GM12878 (cell line): ENCODE measurements around the gene NAT8L. TPM values are rescaled to one million over a fixed set of nuclear protein-coding genes. Genes with fewer than 3 reads are reported as not detected.

ENCODE experiments used
- ATAC-seq: fragments of 200-7000 bp; cut with Tn5 transposase; 3 replicates; pipeline ENCODE4 v1.9.1; 2020; ENCODE audit warnings: mild to moderate bottlenecking, moderate library complexity
- BruUV-seq: library from RNA; stranded (reverse); fragments of 400-500 nt; replicated peaks from 2 replicates; lab custom pipeline; 2021; lab: Mats Ljungman, UMichigan
- CTCF ChIA-PET: fragments of 300-600 bp; sonication (Branson Sonifier 250); formaldehyde crosslinking; extraction: SDS; loops from one replicate; lab custom pipeline; 2021; ENCODE audit warnings: inconsistent platforms; lab: Yijun Ruan, JAX
- POLR2A ChIA-PET: fragments of 350-600 bp; formaldehyde crosslinking; extraction: SDS; loops from one replicate; lab custom pipeline; 2021; ENCODE audit warnings: inconsistent platforms; lab: Charles Lee
- RAD21 ChIA-PET: fragments of 300-600 bp; sonication (Branson Sonifier 250); formaldehyde crosslinking; loops from one replicate; lab custom pipeline; 2023; ENCODE audit warnings: antibody characterized with exemption; ENCODE audit not compliant: unreplicated experiment; lab: Charles Lee
- SMC1A ChIA-PET: fragments of 300-600 bp; sonication (Branson Sonifier 250); formaldehyde crosslinking; loops from one replicate; lab custom pipeline; 2023; ENCODE audit not compliant: unreplicated experiment, uncharacterized antibody; lab: Charles Lee
- DNase-seq: peaks from one replicate; pipeline ENCODE4 v3.0.0-alpha.2; 2011; ENCODE audit warnings: low read depth, low spot score
- FAIRE-seq: peaks from 3 replicates; lab custom pipeline; 2011; peaks lifted over from hg19 to GRCh38; lab: Jason Lieb, UNC
- H2AFZ ChIP-seq: 2 replicates; pipeline ENCODE4 v1.6.0; 2011; ENCODE audit warnings: low read depth, low read length, control low read depth; ENCODE audit not compliant: control insufficient read depth
- H3K27ac ChIP-seq: 2 replicates; pipeline ENCODE4 v1.5.1; 2011; ENCODE audit warnings: control low read depth; ENCODE audit not compliant: control insufficient read depth, insufficient read depth
- H3K27me3 ChIP-seq, 2 experiments: replicated peaks in 1 of 2; 2 replicates each; pipeline versions ENCODE4 v1.6.0 to v1.6.1; 2011; ENCODE audit warnings: low read length in 1 of 2; ENCODE audit not compliant: control insufficient read depth in 2 of 2, insufficient read depth in 2 of 2
- H3K36me3 ChIP-seq, 2 experiments: 2 replicates each; pipeline ENCODE4 v1.5.1; 2011; ENCODE audit warnings: low read length in 1 of 2; ENCODE audit not compliant: control insufficient read depth in 2 of 2, insufficient read depth in 2 of 2
- H3K4me1 ChIP-seq: 2 replicates; pipeline ENCODE4 v1.6.1; 2011; ENCODE audit warnings: mild to moderate bottlenecking, low read length, moderate library complexity, mixed read lengths; ENCODE audit not compliant: control insufficient read depth, insufficient read depth
- H3K4me2 ChIP-seq: 2 replicates; pipeline ENCODE4 v1.6.0; 2011; ENCODE audit warnings: control low read depth; ENCODE audit not compliant: control insufficient read depth, insufficient read depth
- H3K4me3 ChIP-seq: fragments of 200-600 bp; sonication (generic); 2 replicates; pipeline ENCODE4 v1.5.1; 2016
- H3K79me2 ChIP-seq: 2 replicates; pipeline ENCODE4 v1.6.0; 2011; ENCODE audit warnings: low read length; ENCODE audit not compliant: control insufficient read depth, insufficient read depth
- H3K9ac ChIP-seq: 2 replicates; pipeline ENCODE4 v1.8.0; 2011; ENCODE audit warnings: low read length, control low read depth, mixed read lengths; ENCODE audit not compliant: control insufficient read depth, insufficient read depth
- H3K9me3 ChIP-seq: replicated peaks from 3 replicates; pipeline ENCODE4 v1.5.1; 2011; ENCODE audit warnings: mild to moderate bottlenecking, low read length; ENCODE audit not compliant: control insufficient read depth, insufficient read depth
- H4K20me1 ChIP-seq: 2 replicates; pipeline ENCODE4 v1.6.0; 2011; ENCODE audit not compliant: control insufficient read depth, insufficient read depth
- BHLHE40 ChIP-seq, 2 experiments: fragments of 450-650 bp in 1 of 2; IDR thresholded peaks; 2 replicates each; pipeline ENCODE4 v1.6.1; 2011 to 2017; ENCODE audit warnings: low read depth in 2 of 2, borderline replicate concordance in 1 of 2, improper control_type of control experiment in 1 of 2, low read length in 1 of 2, mild to moderate bottlenecking in 1 of 2
- CEBPB ChIP-seq, 2 experiments: fragments of 150-350 bp in 1 of 2; IDR thresholded peaks; 2 replicates each; pipeline ENCODE4 v1.6.1; 2012 to 2014; ENCODE audit warnings: low read depth in 2 of 2, low read length in 2 of 2, borderline replicate concordance in 1 of 2, inconsistent platforms in 1 of 2
- CREM ChIP-seq: IDR thresholded peaks from 2 replicates; pipeline ENCODE4 v1.6.1; 2014; ENCODE audit warnings: antibody characterized with exemption, low read depth
- EGR1 ChIP-seq, 2 experiments: IDR thresholded peaks; 1 replicate in 1 of 2; 2 replicates in 1 of 2; pipeline ENCODE4 v1.6.1; 2011 to 2012; ENCODE audit warnings: low read depth in 2 of 2, low read length in 2 of 2, borderline replicate concordance in 1 of 2, mild to moderate bottlenecking in 1 of 2, moderate library complexity in 1 of 2
- ESRRA ChIP-seq: IDR thresholded peaks from 2 replicates; pipeline ENCODE4 v1.6.1; 2012; ENCODE audit warnings: mild to moderate bottlenecking, low read length, improper control_type of control experiment
- ETV6 ChIP-seq, 2 experiments: fragments of 450-650 bp in 1 of 2; IDR thresholded peaks in 1 of 2; conservative IDR thresholded peaks in 1 of 2; 2 replicates each; pipeline ENCODE4 v1.6.1; 2014; ENCODE audit warnings: antibody characterized with exemption in 1 of 2, borderline replicate concordance in 1 of 2, low read depth in 1 of 2, mild to moderate bottlenecking in 1 of 2, moderate library complexity in 1 of 2
- FOS ChIP-seq: IDR thresholded peaks from 3 replicates; pipeline ENCODE4 v1.6.1; 2011; ENCODE audit warnings: borderline replicate concordance; ENCODE audit not compliant: insufficient read length; ENCODE audit errors: extremely low read depth
- FOXM1 ChIP-seq: IDR thresholded peaks from 2 replicates; pipeline ENCODE4 v1.6.1; 2012; ENCODE audit warnings: low read depth, mild to moderate bottlenecking, inconsistent platforms, low read length, moderate library complexity
- GABPA ChIP-seq: IDR thresholded peaks from 2 replicates; pipeline ENCODE4 v1.6.1; 2014; ENCODE audit warnings: antibody characterized with exemption, low read depth, mild to moderate bottlenecking, inconsistent platforms
- HCFC1 ChIP-seq: fragments of 150-350 bp; IDR thresholded peaks from 2 replicates; pipeline ENCODE4 v1.6.1; 2014; ENCODE audit warnings: low read length
- NFYA ChIP-seq: IDR thresholded peaks from 2 replicates; pipeline ENCODE4 v1.6.1; 2011; ENCODE audit warnings: low read depth, mild to moderate bottlenecking, low read length, improper control_type of control experiment, borderline replicate concordance
- NR2C2 ChIP-seq: IDR thresholded peaks from 2 replicates; pipeline ENCODE4 v1.6.1; 2011; ENCODE audit warnings: borderline replicate concordance, low read depth; ENCODE audit not compliant: control insufficient read depth, insufficient read length
- NRF1 ChIP-seq: conservative IDR thresholded peaks from 2 replicates; pipeline ENCODE4 v1.6.1; 2011; ENCODE audit warnings: mild to moderate bottlenecking, low read depth, low read length, improper control_type of control experiment
- RELA ChIP-seq: fragments of 450-650 bp; IDR thresholded peaks from 2 replicates; pipeline ENCODE4 v1.8.0; 2014; ENCODE audit warnings: borderline replicate concordance; ENCODE audit not compliant: partially characterized antibody
- SMAD1 ChIP-seq: fragments of 450-650 bp; IDR thresholded peaks from 2 replicates; pipeline ENCODE4 v1.6.1; 2018; ENCODE audit warnings: mild to moderate bottlenecking, low read depth; ENCODE audit not compliant: partially characterized antibody
- SMARCA5 ChIP-seq: fragments of 450-650 bp; IDR thresholded peaks from 2 replicates; pipeline ENCODE4 v1.6.1; 2017; ENCODE audit warnings: mild to moderate bottlenecking
- SRF ChIP-seq, 2 experiments: IDR thresholded peaks; 2 replicates each; pipeline ENCODE4 v1.6.1; 2011; ENCODE audit warnings: low read depth in 2 of 2, low read length in 2 of 2, mild to moderate bottlenecking in 1 of 2, moderate library complexity in 1 of 2
- ZNF217 ChIP-seq: fragments of 450-650 bp; IDR thresholded peaks from 2 replicates; pipeline ENCODE4 v1.6.1; 2017; ENCODE audit warnings: antibody characterized with exemption, mild to moderate bottlenecking
- ZZZ3 ChIP-seq: IDR thresholded peaks from 2 replicates; pipeline ENCODE4 v1.6.1; 2011; ENCODE audit warnings: low read depth; ENCODE audit not compliant: control insufficient read depth, insufficient read length
- WGBS: methylation state at CpG from one replicate; pipeline ENCODE4 v1.1.6; 2016; ENCODE audit warnings: low lambda C conversion rate; ENCODE audit not compliant: insufficient replicate concordance, insufficient coverage; ENCODE audit errors: missing lambda C conversion rate; 5-methylcytosine and 5-hydroxymethylcytosine counted together
- in situ Hi-C: fragments of 300-500 bp; cut with MboI; formaldehyde crosslinking; loops from 9 replicates; pipeline ENCODE4 v1.14.3; 2018; ENCODE audit warnings: mixed read lengths
- intact Hi-C: fragments of 100-400 bp; cut with micrococcal nuclease; formaldehyde crosslinking; loops from one replicate; pipeline ENCODE4 v1.14.2; 2022; ENCODE audit not compliant: unreplicated experiment
- polyA plus RNA-seq, 11 experiments: library from polyadenylated mRNA; depleted of rRNA in 4 of 11; unstranded in 6 of 11; stranded (reverse) in 5 of 11; fragments of >200 nt; fragmentation: Nextera tagmentation in 4 of 11; fragmentation: Illumina TruSeq in 1 of 11; extraction: Ambion mirVana in 4 of 11; extraction: Trizol in 1 of 11; gene quantifications; 1 replicate in 1 of 11; 2 replicates in 10 of 11; pipeline versions ENCODE4 v1.2.1 to v1.2.3, GENCODE V29; 2011 to 2016; ENCODE audit warnings: inconsistent platforms in 2 of 11, missing spikeins in 2 of 11, low read depth in 1 of 11
- total RNA-seq, 4 experiments: library from RNA; depleted of rRNA in 3 of 4; stranded (reverse); fragments of >200 nt in 3 of 4; fragmentation: Illumina TruSeq in 1 of 4; extraction: Trizol in 1 of 4; gene quantifications; 2 replicates each; pipeline versions ENCODE4 v1.2.1 to v1.2.3, GENCODE V29; 2013 to 2021
- TF ChIP-seq, protein P1 (sequence below): IDR thresholded peaks from 2 replicates; pipeline ENCODE4 v1.6.1; 2012; ENCODE audit warnings: low read depth, low read length, improper control_type of control experiment

NAT8L gene
- total and polyA plus RNA-seq, 10 of the 15 experiments (the other 5 are each of a cell fraction or from before 2014, with no cell fraction given), result 0.01 to 0.31 (median 0.11) TPM; not detected in 5

DNA sequence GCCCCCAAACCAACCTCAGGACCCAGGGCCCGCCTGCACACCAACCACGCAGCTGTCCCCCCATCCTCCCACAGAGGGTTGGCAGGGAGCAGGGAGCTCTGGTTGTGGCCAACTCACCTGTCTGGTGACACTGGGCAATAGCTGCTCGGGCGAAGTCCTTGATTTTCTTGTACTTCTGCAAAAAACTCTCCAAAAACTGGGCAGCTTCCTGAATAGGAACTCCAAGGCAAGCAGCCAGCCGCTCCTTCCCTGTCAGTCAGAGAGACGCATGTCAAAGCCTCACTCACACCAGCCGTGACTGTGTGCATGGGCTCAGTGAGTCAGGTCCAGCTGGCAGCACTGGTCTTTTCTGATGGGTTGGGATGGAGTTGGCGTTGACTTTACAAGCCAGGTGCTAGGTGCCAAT is 26.4 kb downstream of the NAT8L start:
- ChIA-PET SMC1A (no interaction called here), POLR2A (no interaction called here), RAD21 (no interaction called here), CTCF (no interaction called here)
- no peak overlapping the region for H3K4me3 ChIP-seq
- no peak overlapping the region for H3K27ac ChIP-seq
- no peak for DNase-seq
- BruUV-seq, result no TSS peak
- no peak for TF ChIP-seq SMARCA5
- no peak for TF ChIP-seq ESRRA
- no peak for TF ChIP-seq SRF (IDR thresholded peaks at IDR 0.05; ENCODE audit: low read depth in 2 of 2, low read length in 2 of 2)
- TF ChIP-seq, protein P1, sequence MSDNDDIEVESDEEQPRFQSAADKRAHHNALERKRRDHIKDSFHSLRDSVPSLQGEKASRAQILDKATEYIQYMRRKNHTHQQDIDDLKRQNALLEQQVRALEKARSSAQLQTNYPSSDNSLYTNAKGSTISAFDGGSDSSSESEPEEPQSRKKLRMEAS, result no peak
- no peak for TF ChIP-seq FOXM1
- TF ChIP-seq FOS, result no peak
- TF ChIP-seq ETV6 (conservative IDR thresholded peaks at IDR 0.05 in 1 of 2, IDR thresholded peaks at IDR 0.05 in 1 of 2; ENCODE audit: borderline replicate concordance in 1 of 2, low read depth in 1 of 2), result no peak
- TF ChIP-seq ZNF217, result no peak
- TF ChIP-seq EGR1 (IDR thresholded peaks at IDR 0.05; ENCODE audit: borderline replicate concordance in 1 of 2, low read depth in 2 of 2, low read length in 2 of 2), result no peak
- TF ChIP-seq GABPA, result no peak
- no peak for TF ChIP-seq NFYA
- no peak for TF ChIP-seq NRF1
- TF ChIP-seq NR2C2, result no peak
- TF ChIP-seq ZZZ3, result no peak
- no peak for TF ChIP-seq CEBPB (IDR thresholded peaks at IDR 0.05; ENCODE audit: borderline replicate concordance in 1 of 2, low read depth in 2 of 2, low read length in 2 of 2)
- no peak for TF ChIP-seq CREM
- TF ChIP-seq RELA, result no peak
- no peak for TF ChIP-seq BHLHE40 (IDR thresholded peaks at IDR 0.05; ENCODE audit: borderline replicate concordance in 1 of 2, low read depth in 2 of 2, low read length in 1 of 2)
- TF ChIP-seq SMAD1, result no peak
- TF ChIP-seq HCFC1, result no peak
- no peak overlapping the region for H3K4me2 ChIP-seq
- no peak for ATAC-seq
- H3K27me3 ChIP-seq, result peaks cover 0 to 4% of the 10 kb centered on the region in 2 experiments; a peak in 3 of 4 replicates
- no peak for FAIRE-seq
- H3K79me2 ChIP-seq, result no peaks in the 10 kb centered on the region
- no peaks in the 10 kb centered on the region for H3K4me1 ChIP-seq
- intact Hi-C loops (no loop called here), in situ Hi-C loops (no loop called here)
- H3K9ac ChIP-seq, result no peak overlapping the region
- no peak overlapping the region for H2AFZ ChIP-seq
- no peaks in the 10 kb centered on the region for H3K36me3 ChIP-seq
- no peaks in the 10 kb centered on the region for H4K20me1 ChIP-seq
- no peaks in the 10 kb centered on the region for H3K9me3 ChIP-seq
- 45% methylated on average over 8 of the region's 8 CpGs for WGBS
